OCI-LY7 (cell line): ENCODE measurements around the gene MAP6. TPM values are rescaled to one million over a fixed set of nuclear protein-coding genes. Genes with fewer than 3 reads are reported as not detected.

Source experiments
- BruUV-seq: library from RNA; stranded (reverse); fragments of 400-500 nt; replicated peaks from 2 replicates; lab custom pipeline; 2021; lab: Mats Ljungman, UMichigan
- CTCF ChIA-PET: fragments of 300-600 bp; sonication (Branson Sonifier 250); formaldehyde crosslinking; loops from one replicate; lab custom pipeline; 2022; ENCODE audit warnings: antibody characterized with exemption; ENCODE audit not compliant: unreplicated experiment; lab: Charles Lee
- POLR2A ChIA-PET: fragments of 300-600 bp; sonication (Branson Sonifier 250); formaldehyde crosslinking; loops from one replicate; lab custom pipeline; 2022; ENCODE audit warnings: antibody characterized with exemption; lab: Charles Lee
- DNase-seq: peaks from one replicate; pipeline ENCODE4 v3.0.0-alpha.2; 2015; ENCODE audit warnings: low spot score
- H2AFZ ChIP-seq: fragments of 200-600 bp; sonication (generic), shearing (Covaris generic); 2 replicates; pipeline ENCODE4 v1.6.1; 2014; ENCODE audit warnings: mild to moderate bottlenecking, antibody characterized with exemption, low read length, moderate library complexity
- H3K27ac ChIP-seq: fragments of 200-600 bp; sonication (generic); 2 replicates; pipeline ENCODE4 v1.5.1; 2014; ENCODE audit warnings: mixed run types, low read depth, mild to moderate bottlenecking, moderate library complexity, low read length, inconsistent platforms; ENCODE audit not compliant: poor library complexity, severe bottlenecking
- H3K36me3 ChIP-seq: fragments of 200-600 bp; sonication (generic); 2 replicates; pipeline ENCODE4 v1.6.1; 2014; ENCODE audit warnings: mild to moderate bottlenecking, antibody characterized with exemption, low read length, moderate library complexity, mixed read lengths; ENCODE audit not compliant: insufficient read depth
- H3K4me1 ChIP-seq: fragments of 200-600 bp; sonication (generic); 2 replicates; pipeline ENCODE4 v1.5.1; 2014; ENCODE audit warnings: mild to moderate bottlenecking, low read length; ENCODE audit not compliant: insufficient read depth, poor library complexity, severe bottlenecking
- H3K4me2 ChIP-seq: fragments of 200-600 bp; sonication (generic); 2 replicates; pipeline ENCODE4 v1.6.1; 2014; ENCODE audit warnings: mild to moderate bottlenecking, low read length
- H3K4me3 ChIP-seq: fragments of 200-600 bp; sonication (generic); 2 replicates; pipeline ENCODE4 v1.5.1; 2014; ENCODE audit warnings: mild to moderate bottlenecking, low read depth, low read length; ENCODE audit not compliant: poor library complexity, severe bottlenecking
- H3K79me2 ChIP-seq: fragments of 200-600 bp; sonication (generic); 2 replicates; pipeline ENCODE4 v1.6.1; 2016; ENCODE audit warnings: low read depth, mild to moderate bottlenecking, low read length, moderate library complexity, mixed read lengths; ENCODE audit not compliant: insufficient read depth
- H3K9me2 ChIP-seq: fragments of 200-600 bp; sonication (generic); 2 replicates; pipeline ENCODE4 v1.6.1; 2016; ENCODE audit warnings: mild to moderate bottlenecking, low read length, mixed read lengths; ENCODE audit not compliant: insufficient read depth
- H3K9me3 ChIP-seq: fragments of 200-600 bp; sonication (generic); 2 replicates; pipeline ENCODE4 v1.6.1; 2014; ENCODE audit warnings: mild to moderate bottlenecking, mixed run types, low read length, mixed read lengths
- H4K20me1 ChIP-seq: fragments of 200-600 bp; sonication (generic); 2 replicates; pipeline ENCODE4 v1.6.1; 2014; ENCODE audit warnings: mild to moderate bottlenecking, antibody characterized with exemption, low read length, moderate library complexity, mixed read lengths; ENCODE audit not compliant: insufficient read depth
- CTCF ChIP-seq: fragments of 200-600 bp; sonication (generic); conservative IDR thresholded peaks from 2 replicates; pipeline ENCODE4 v1.5.1; 2014; ENCODE audit warnings: mild to moderate bottlenecking, antibody characterized with exemption, low read length, moderate library complexity, mixed read lengths
- EZH2phosphoT487 ChIP-seq: fragments of 200-600 bp; sonication (generic); IDR thresholded peaks from 2 replicates; pipeline ENCODE4 v1.6.1; 2018; ENCODE audit warnings: low read depth, borderline replicate concordance, mild to moderate bottlenecking, mixed run types, antibody characterized with exemption, low read length, moderate library complexity, mixed read lengths
- intact Hi-C: fragments of 100-400 bp; cut with micrococcal nuclease; formaldehyde crosslinking; loops from one replicate; pipeline ENCODE4 v1.10.0; 2022; ENCODE audit not compliant: unreplicated experiment
- total RNA-seq, 2 experiments: library from RNA; depleted of rRNA in 1 of 2; stranded (reverse); fragments of >200 nt in 1 of 2; shearing (Covaris generic) in 1 of 2; gene quantifications; 2 replicates each; pipeline ENCODE4 v1.2.3, GENCODE V29; 2014 to 2022

Gene MAP6
- total RNA-seq, 2 experiments from 2014 or later: not detected

- no peaks in the 10 kb centered on the region for H3K79me2 ChIP-seq
- H3K36me3 ChIP-seq: no peaks in the 10 kb centered on the region
- BruUV-seq: no TSS peak
- H3K27ac ChIP-seq: no peak overlapping the region
- no peaks in the 10 kb centered on the region for H4K20me1 ChIP-seq
- POLR2A ChIA-PET: interaction anchor here (0.7 kb wide), 1 partner anchor 26 kb away, joined by 4 read pairs; no protein-coding TSS in a partner anchor
- H3K9me3 ChIP-seq: no peaks in the 10 kb centered on the region
- intact Hi-C loops: no loop called here
- peaks cover 6% of the 10 kb centered on the region for H3K4me1 ChIP-seq
- H3K9me2 ChIP-seq: no peaks in the 10 kb centered on the region
- no peak overlapping the region for H3K4me3 ChIP-seq
- DNase-seq: no peak
- H3K4me2 ChIP-seq: no peak overlapping the region
- TF ChIP-seq EZH2phosphoT487 (no peak), CTCF (no peak)
- no peak overlapping the region for H2AFZ ChIP-seq
- CTCF ChIA-PET: no interaction called here
Measured at GRCh38 chr11:75591966-75592365, 76.9 kb downstream of the MAP6 start.

- intact Hi-C loops: no loop called here
- no peak for DNase-seq
- ChIA-PET CTCF (no interaction called here), POLR2A (no interaction called here)
- no TSS peak for BruUV-seq
- no peak overlapping the region for H3K27ac ChIP-seq
- no peak overlapping the region for H3K4me3 ChIP-seq
- H3K4me2 ChIP-seq: no peak overlapping the region
- TF ChIP-seq CTCF: no peak
- no peak for TF ChIP-seq EZH2phosphoT487
- H3K9me2 ChIP-seq: no peaks in the 10 kb centered on the region
- H3K4me1 ChIP-seq: peaks cover 6% of the 10 kb centered on the region
- no peaks in the 10 kb centered on the region for H3K79me2 ChIP-seq
- H3K9me3 ChIP-seq: no peaks in the 10 kb centered on the region
- no peak overlapping the region for H2AFZ ChIP-seq
- H4K20me1 ChIP-seq: no peaks in the 10 kb centered on the region
- no peaks in the 10 kb centered on the region for H3K36me3 ChIP-seq
Measured at GRCh38 chr11:75591371-75591770, 77.5 kb downstream of the MAP6 start.

GRCh38 chr11:75589933-75590332 is 78.9 kb downstream of the MAP6 start:
- TF ChIP-seq EZH2phosphoT487 (no peak), CTCF (no peak)
- H3K9me3 ChIP-seq: no peaks in the 10 kb centered on the region
- H3K9me2 ChIP-seq: no peaks in the 10 kb centered on the region
- ChIA-PET CTCF (no interaction called here), POLR2A (interaction anchor here (1.2 kb wide), 1 partner anchor 9 kb away, joined by 4 read pairs; no protein-coding TSS in a partner anchor)
- intact Hi-C loops: no loop called here
- no peak overlapping the region for H2AFZ ChIP-seq
- no peak overlapping the region for H3K4me2 ChIP-seq
- no TSS peak for BruUV-seq
- no peaks in the 10 kb centered on the region for H3K4me1 ChIP-seq
- H4K20me1 ChIP-seq: no peaks in the 10 kb centered on the region
- H3K27ac ChIP-seq: no peak overlapping the region
- no peaks in the 10 kb centered on the region for H3K36me3 ChIP-seq
- no peak for DNase-seq
- no peaks in the 10 kb centered on the region for H3K79me2 ChIP-seq
- H3K4me3 ChIP-seq: no peak overlapping the region
